MM.1S (cell line): ENCODE data around the gene FAM107B.

Source experiments
- DNase-seq: peaks from one replicate; pipeline ENCODE4 v3.0.0-alpha.2; 2015
- H2AFZ ChIP-seq: fragments of 300-600 bp; sonication (generic); 2 replicates; pipeline ENCODE4 v1.6.0; 2016; ENCODE audit warnings: antibody characterized with exemption, low read length
- H3F3A ChIP-seq: fragments of 300-600 bp; sonication (generic); 2 replicates; pipeline ENCODE4 v1.6.1; 2016; ENCODE audit warnings: mild to moderate bottlenecking, antibody characterized with exemption, low read length, moderate library complexity, mixed read lengths; ENCODE audit not compliant: insufficient read depth
- H3K27ac ChIP-seq: fragments of 300-600 bp; sonication (generic); 2 replicates; pipeline ENCODE4 v1.5.1; 2016; ENCODE audit warnings: mild to moderate bottlenecking, low read length
- H3K27me3 ChIP-seq: fragments of 300-600 bp; sonication (generic); replicated peaks from 2 replicates; pipeline ENCODE4 v1.6.0; 2016; ENCODE audit warnings: low read length; ENCODE audit not compliant: insufficient read depth
- H3K36me3 ChIP-seq: fragments of 300-600 bp; sonication (generic); replicated peaks from 2 replicates; pipeline ENCODE4 v1.6.1; 2016; ENCODE audit warnings: mild to moderate bottlenecking, low read length, mixed read lengths; ENCODE audit not compliant: insufficient read depth
- H3K4me1 ChIP-seq: fragments of 300-600 bp; sonication (generic); 2 replicates; pipeline ENCODE4 v1.6.1; 2016; ENCODE audit warnings: low read length, mixed read lengths
- H3K4me2 ChIP-seq: fragments of 300-600 bp; sonication (generic); 2 replicates; pipeline ENCODE4 v1.6.0; 2016; ENCODE audit warnings: low read depth, low read length
- H3K4me3 ChIP-seq: fragments of 300-600 bp; sonication (generic); 2 replicates; pipeline ENCODE4 v1.5.1; 2016; ENCODE audit warnings: low read length, mixed read lengths
- H3K79me2 ChIP-seq: fragments of 300-600 bp; sonication (generic); 2 replicates; pipeline ENCODE4 v1.6.1; 2016; ENCODE audit warnings: mixed run types, low read length, mixed read lengths
- H3K9ac ChIP-seq: fragments of 300-600 bp; sonication (generic); 2 replicates; pipeline ENCODE4 v1.6.1; 2016; ENCODE audit warnings: low read length, mixed read lengths
- H3K9me2 ChIP-seq: fragments of 300-600 bp; sonication (generic); replicated peaks from 2 replicates; pipeline ENCODE4 v1.6.1; 2016; ENCODE audit warnings: mild to moderate bottlenecking, low read length, mixed read lengths; ENCODE audit not compliant: insufficient read depth
- H3K9me3 ChIP-seq: fragments of 300-600 bp; sonication (generic); replicated peaks from 2 replicates; pipeline ENCODE4 v1.6.1; 2016; ENCODE audit warnings: mild to moderate bottlenecking, low read length, mixed read lengths; ENCODE audit not compliant: insufficient read depth
- H4K20me1 ChIP-seq: fragments of 300-600 bp; sonication (generic); 2 replicates; pipeline ENCODE4 v1.6.1; 2016; ENCODE audit warnings: mild to moderate bottlenecking, low read length, moderate library complexity, mixed read lengths; ENCODE audit not compliant: insufficient read depth
- EZH2 ChIP-seq: fragments of 300-600 bp; sonication (generic); optimal IDR thresholded peaks from 2 replicates; pipeline ENCODE3; 2017; ENCODE audit warnings: low read depth, mild to moderate bottlenecking, antibody characterized with exemption, low read length, mixed read lengths
- EZH2phosphoT487 ChIP-seq: fragments of 300-600 bp; sonication (generic); IDR thresholded peaks from 2 replicates; pipeline ENCODE4 v1.6.1; 2018; ENCODE audit warnings: antibody characterized with exemption, low read length
- TF ChIP-seq, protein P1 (sequence below): fragments of 300-600 bp; sonication (generic); IDR thresholded peaks from 2 replicates; pipeline ENCODE4 v1.5.1; 2016; ENCODE audit warnings: antibody characterized with exemption, low read length, mixed read lengths

Gene FAM107B

DNA sequence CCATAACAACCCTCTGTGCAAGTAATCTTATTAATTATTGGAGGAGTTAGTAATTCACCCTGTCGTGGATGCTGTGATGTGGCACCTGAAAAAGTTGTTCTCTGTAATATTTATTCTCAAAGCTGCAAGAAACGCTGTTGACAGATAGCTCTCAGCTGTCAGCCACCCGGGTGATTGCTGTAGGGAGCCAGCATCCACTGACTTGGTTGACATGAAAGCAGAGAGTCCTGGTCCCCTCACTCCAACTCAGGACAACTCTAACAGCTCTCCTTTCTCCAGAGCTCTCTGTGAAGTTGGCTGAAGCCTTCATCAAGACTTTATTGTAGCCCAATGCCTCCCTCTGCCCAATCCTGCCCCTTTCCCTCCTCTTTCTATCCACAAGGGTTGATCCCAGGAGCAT lies 98.0 kb downstream of the FAM107B start:
- Histone ChIP-seq H3F3A (no peaks in the 10 kb centered on the region), H3K9me2 (no peaks in the 10 kb centered on the region), H3K9ac (no peak overlapping the region), H3K36me3 (no peaks in the 10 kb centered on the region), H3K27ac (no peak overlapping the region), H2AFZ (no peak overlapping the region), H3K4me2 (no peak overlapping the region), H3K4me1 (no peaks in the 10 kb centered on the region), H4K20me1 (no peaks in the 10 kb centered on the region), H3K79me2 (no peaks in the 10 kb centered on the region), H3K27me3 (no peaks in the 10 kb centered on the region), H3K4me3 (no peak overlapping the region), H3K9me3 (no peaks in the 10 kb centered on the region)
- TF ChIP-seq EZH2phosphoT487: no peak
- no peak for TF ChIP-seq EZH2
- TF ChIP-seq, protein P1, sequence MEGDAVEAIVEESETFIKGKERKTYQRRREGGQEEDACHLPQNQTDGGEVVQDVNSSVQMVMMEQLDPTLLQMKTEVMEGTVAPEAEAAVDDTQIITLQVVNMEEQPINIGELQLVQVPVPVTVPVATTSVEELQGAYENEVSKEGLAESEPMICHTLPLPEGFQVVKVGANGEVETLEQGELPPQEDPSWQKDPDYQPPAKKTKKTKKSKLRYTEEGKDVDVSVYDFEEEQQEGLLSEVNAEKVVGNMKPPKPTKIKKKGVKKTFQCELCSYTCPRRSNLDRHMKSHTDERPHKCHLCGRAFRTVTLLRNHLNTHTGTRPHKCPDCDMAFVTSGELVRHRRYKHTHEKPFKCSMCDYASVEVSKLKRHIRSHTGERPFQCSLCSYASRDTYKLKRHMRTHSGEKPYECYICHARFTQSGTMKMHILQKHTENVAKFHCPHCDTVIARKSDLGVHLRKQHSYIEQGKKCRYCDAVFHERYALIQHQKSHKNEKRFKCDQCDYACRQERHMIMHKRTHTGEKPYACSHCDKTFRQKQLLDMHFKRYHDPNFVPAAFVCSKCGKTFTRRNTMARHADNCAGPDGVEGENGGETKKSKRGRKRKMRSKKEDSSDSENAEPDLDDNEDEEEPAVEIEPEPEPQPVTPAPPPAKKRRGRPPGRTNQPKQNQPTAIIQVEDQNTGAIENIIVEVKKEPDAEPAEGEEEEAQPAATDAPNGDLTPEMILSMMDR: no peak
- DNase-seq: no peak

DNA sequence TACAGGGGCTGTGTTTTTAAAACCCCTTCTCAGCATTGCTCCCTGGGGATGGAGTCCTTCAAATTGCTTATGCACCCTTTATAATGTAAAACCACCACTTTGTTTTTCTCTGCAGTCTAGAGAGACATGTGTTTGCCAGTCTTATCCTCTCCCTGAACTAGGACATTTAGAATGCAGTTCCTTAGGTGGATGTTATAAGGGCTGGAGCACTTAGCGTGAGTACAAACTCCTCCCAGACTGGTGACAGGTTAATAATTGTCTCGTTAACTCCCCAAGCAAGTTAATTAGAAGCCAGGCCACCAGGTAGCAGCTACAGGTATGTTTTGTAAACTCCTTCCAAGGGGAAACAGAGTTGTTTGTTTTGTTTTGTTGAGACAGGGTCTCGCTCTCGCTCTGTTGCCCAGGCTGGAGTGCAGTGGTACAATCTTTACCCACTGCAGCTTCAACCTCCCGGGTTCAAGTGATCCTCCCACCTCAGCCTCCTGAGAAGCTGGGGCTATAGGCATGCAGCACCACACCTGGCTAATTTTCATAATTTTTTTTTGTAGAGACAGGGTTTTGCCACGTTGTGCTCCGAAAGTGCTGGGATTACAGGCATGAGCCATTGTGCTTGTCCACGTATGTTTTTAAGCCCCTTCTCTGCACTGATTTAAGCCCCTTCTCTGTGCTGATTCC lies 100.2 kb downstream of the FAM107B start:
- no peaks in the 10 kb centered on the region for H4K20me1 ChIP-seq
- TF ChIP-seq EZH2 (no peak), EZH2phosphoT487 (no peak)
- TF ChIP-seq, protein P1: no peak
- no peak overlapping the region for H2AFZ ChIP-seq
- no peaks in the 10 kb centered on the region for H3F3A ChIP-seq
- H3K27me3 ChIP-seq: no peaks in the 10 kb centered on the region
- H3K4me2 ChIP-seq: no peak overlapping the region
- H3K9me2 ChIP-seq: no peaks in the 10 kb centered on the region
- H3K4me1 ChIP-seq: 0 out of 2 replicates have a peak, but pooled peaks cover 5% of the 10 kb centered on the region
- H3K9me3 ChIP-seq: no peaks in the 10 kb centered on the region
- no peaks in the 10 kb centered on the region for H3K36me3 ChIP-seq
- H3K4me3 ChIP-seq: no peak overlapping the region
- no peak overlapping the region for H3K9ac ChIP-seq
- no peak overlapping the region for H3K27ac ChIP-seq
- no peak for DNase-seq
- no peaks in the 10 kb centered on the region for H3K79me2 ChIP-seq

DNA sequence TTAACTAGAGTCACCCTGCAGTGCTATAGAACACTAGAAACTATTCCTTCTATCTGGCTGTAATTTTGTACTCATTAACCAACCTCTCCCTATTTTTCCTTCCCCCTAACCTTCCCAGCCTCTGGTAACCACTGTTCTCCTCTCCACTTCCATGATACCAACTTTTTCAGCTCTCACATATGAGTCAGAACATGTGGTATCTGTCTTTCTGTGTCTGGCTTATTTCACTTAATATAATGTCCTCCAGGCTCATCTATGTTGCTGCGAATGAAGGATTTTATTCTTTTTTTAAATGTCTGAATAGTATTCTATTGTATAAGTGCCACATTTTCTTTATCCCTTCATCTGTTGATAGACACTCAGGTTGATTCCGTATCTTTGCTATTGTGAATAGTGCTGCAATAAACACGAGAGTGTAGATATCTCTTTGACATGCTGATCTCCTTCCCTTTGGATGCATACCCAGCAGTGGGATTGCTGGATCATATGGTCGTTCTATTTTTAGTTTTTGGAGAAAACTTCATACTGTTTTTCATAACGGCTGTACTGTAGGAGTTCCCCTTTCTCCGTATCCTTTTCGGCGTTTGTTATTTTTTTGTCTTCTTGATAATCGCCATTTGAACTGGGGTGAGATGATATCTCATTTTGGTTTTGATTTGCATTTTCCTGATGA lies 101.4 kb downstream of the FAM107B start:
- no peak for DNase-seq
- H3K4me1 ChIP-seq: 0 out of 2 replicates have a peak, but pooled peaks cover 5% of the 10 kb centered on the region
- H3K9me2 ChIP-seq: no peaks in the 10 kb centered on the region
- TF ChIP-seq, protein P1: no peak
- TF ChIP-seq EZH2phosphoT487 (no peak), EZH2 (no peak)
- no peaks in the 10 kb centered on the region for H3K9me3 ChIP-seq
- no peak overlapping the region for H3K27ac ChIP-seq
- H3K4me3 ChIP-seq: no peak overlapping the region
- H2AFZ ChIP-seq: no peak overlapping the region
- H3F3A ChIP-seq: no peaks in the 10 kb centered on the region
- H3K27me3 ChIP-seq: no peaks in the 10 kb centered on the region
- H3K36me3 ChIP-seq: no peaks in the 10 kb centered on the region
- no peak overlapping the region for H3K9ac ChIP-seq
- no peaks in the 10 kb centered on the region for H3K79me2 ChIP-seq
- no peak overlapping the region for H3K4me2 ChIP-seq
- H4K20me1 ChIP-seq: no peaks in the 10 kb centered on the region
